ENCODE measurements around the gene FIBCD1. TPM values are rescaled to one million over a fixed set of nuclear protein-coding genes. Genes with fewer than 3 reads are reported as not detected.
A peak's percentile ranks its signal among the peaks of the same experiment; 100 is the strongest.

The FIBCD1 gene
- total RNA-seq, 1 experiment from 2014 or later, result not detected

- no peak for DNase-seq
- Histone ChIP-seq H3K36me3 (no peaks in the 10 kb centered on the region), H3K9me3 (no peaks in the 10 kb centered on the region), H3K4me3 (no peak overlapping the region), H3K27me3 (no peaks in the 10 kb centered on the region)
Observed at GRCh38 chr9:130921989-130922892, 16.8 kb downstream of the FIBCD1 start.

- DNase-seq, result no peak
- Histone ChIP-seq H3K4me3 (no peak overlapping the region), H3K27me3 (no peaks in the 10 kb centered on the region), H3K36me3 (no peaks in the 10 kb centered on the region), H3K9me3 (no peaks in the 10 kb centered on the region)
Observed at GRCh38 chr9:130921300-130921988, 17.6 kb downstream of the FIBCD1 start.

GRCh38 chr9:130920762-130921299 lies 18.2 kb downstream of the FIBCD1 start:
- Histone ChIP-seq H3K4me3 (no peak overlapping the region), H3K9me3 (no peaks in the 10 kb centered on the region), H3K27me3 (no peaks in the 10 kb centered on the region), H3K36me3 (no peaks in the 10 kb centered on the region)
- DNase-seq, result no peak

- Histone ChIP-seq H3K9me3 (no peaks in the 10 kb centered on the region), H3K27me3 (no peaks in the 10 kb centered on the region), H3K36me3 (no peaks in the 10 kb centered on the region), H3K4me3 (no peak overlapping the region)
- DNase-seq, result no peak
Observed at GRCh38 chr9:130920233-130920632, 18.8 kb downstream of the FIBCD1 start.

GRCh38 chr9:130919559-130920145 lies 19.4 kb downstream of the FIBCD1 start:
- Histone ChIP-seq H3K27me3 (no peaks in the 10 kb centered on the region), H3K4me3 (no peak overlapping the region), H3K9me3 (no peaks in the 10 kb centered on the region), H3K36me3 (no peaks in the 10 kb centered on the region)
- no peak for DNase-seq

- H3K4me3 ChIP-seq, result no peak overlapping the region
- H3K27me3 ChIP-seq, result no peaks in the 10 kb centered on the region
- H3K36me3 ChIP-seq, result no peaks in the 10 kb centered on the region
- DNase-seq, result no peak
- no peaks in the 10 kb centered on the region for H3K9me3 ChIP-seq
Observed at GRCh38 chr9:130918826-130919558, 20.1 kb downstream of the FIBCD1 start.

GRCh38 chr9:130918101-130918825 lies 20.8 kb downstream of the FIBCD1 start:
- Histone ChIP-seq H3K36me3 (no peaks in the 10 kb centered on the region), H3K4me3 (no peak overlapping the region), H3K9me3 (no peaks in the 10 kb centered on the region), H3K27me3 (no peaks in the 10 kb centered on the region)
- no peak for DNase-seq

- H3K4me3 ChIP-seq, result no peak overlapping the region
- no peaks in the 10 kb centered on the region for H3K27me3 ChIP-seq
- no peak for DNase-seq
- H3K36me3 ChIP-seq, result no peaks in the 10 kb centered on the region
- no peaks in the 10 kb centered on the region for H3K9me3 ChIP-seq
Observed at GRCh38 chr9:130917168-130917960, 21.7 kb downstream of the FIBCD1 start.

GRCh38 chr9:130915096-130915447 lies 24.0 kb downstream of the FIBCD1 start:
- H3K4me3 ChIP-seq, result no peak overlapping the region
- H3K27me3 ChIP-seq, result no peaks in the 10 kb centered on the region
- no peaks in the 10 kb centered on the region for H3K9me3 ChIP-seq
- no peaks in the 10 kb centered on the region for H3K36me3 ChIP-seq
- DNase-seq, result no peak

GRCh38 chr9:130914417-130915095 lies 24.5 kb downstream of the FIBCD1 start:
- Histone ChIP-seq H3K36me3 (no peaks in the 10 kb centered on the region), H3K9me3 (no peaks in the 10 kb centered on the region), H3K27me3 (no peaks in the 10 kb centered on the region), H3K4me3 (no peak overlapping the region)
- no peak for DNase-seq

- H3K9me3 ChIP-seq, result no peaks in the 10 kb centered on the region
- H3K27me3 ChIP-seq, result no peaks in the 10 kb centered on the region
- DNase-seq, result no peak
- H3K4me3 ChIP-seq, result no peak overlapping the region
- no peaks in the 10 kb centered on the region for H3K36me3 ChIP-seq
Observed at GRCh38 chr9:130913599-130914416, 25.2 kb downstream of the FIBCD1 start.

- Histone ChIP-seq H3K4me3 (no peak overlapping the region), H3K9me3 (no peaks in the 10 kb centered on the region), H3K27me3 (no peaks in the 10 kb centered on the region), H3K36me3 (no peaks in the 10 kb centered on the region)
- DNase-seq, result peak; percentile 74
Observed at GRCh38 chr9:130912932-130913598, 26.0 kb downstream of the FIBCD1 start.

- Histone ChIP-seq H3K4me3 (no peak overlapping the region), H3K27me3 (no peaks in the 10 kb centered on the region), H3K36me3 (no peaks in the 10 kb centered on the region), H3K9me3 (no peaks in the 10 kb centered on the region)
- no peak for DNase-seq
Observed at GRCh38 chr9:130911254-130912049, 27.6 kb downstream of the FIBCD1 start.
